Measurements from ENCODE around the gene TLR5. TPM values are rescaled to one million over a fixed set of nuclear protein-coding genes. Genes with fewer than 3 reads are reported as not detected.
"Not testable (repeated sequence)": the region's sequence is repeated elsewhere in the genome, so short reads cannot be mapped to it uniquely, and the experiment has no call there.

The TLR5 gene
- polyA plus RNA-seq, 2 donors: 3.5 to 4.7 TPM

- WGBS, 2 donors: 93 to 97% methylated on average over 3 of the region's 3 CpGs
- Histone ChIP-seq H3K27me3 (ENCODE audit: control insufficient read depth in 1 of 2, insufficient read depth in 2 of 2, low read length in 2 of 2) (no peaks in the 10 kb centered on the region), H3K27ac (ENCODE audit: low read depth in 2 of 2, low read length in 1 of 2) (peak overlapping the region; percentile 79 to 82), H3K36me3 (ENCODE audit: control insufficient read depth in 2 of 2, insufficient read depth in 2 of 2, low read length in 1 of 2) (no peaks in the 10 kb centered on the region), H3K9me3 (ENCODE audit: control insufficient read depth in 2 of 2, insufficient read depth in 1 of 2, low read depth in 1 of 2, low read length in 1 of 2) (no peaks in the 10 kb centered on the region), H3K4me3 (ENCODE audit: low read depth in 1 of 2, low read length in 2 of 2) (no peak overlapping the region), H3K4me1 (ENCODE audit: control insufficient read depth in 2 of 2, insufficient read depth in 2 of 2, low read length in 1 of 2) (peaks cover 0 to 2% of the 10 kb centered on the region in 2 donors)
Observed at GRCh38 chr1:223179280-223179679, 36.2 kb upstream of the TLR5 start.

- no peaks in the 10 kb centered on the region for H3K9me3 ChIP-seq (ENCODE audit: control insufficient read depth in 2 of 2, insufficient read depth in 1 of 2, low read depth in 1 of 2, low read length in 1 of 2)
- no peaks in the 10 kb centered on the region for H3K27me3 ChIP-seq (ENCODE audit: control insufficient read depth in 1 of 2, insufficient read depth in 2 of 2, low read length in 2 of 2)
- WGBS, 2 donors: 40 to 45% methylated on average over 5 of the region's 5 CpGs
- no peaks in the 10 kb centered on the region for H3K36me3 ChIP-seq (ENCODE audit: control insufficient read depth in 2 of 2, insufficient read depth in 2 of 2, low read length in 1 of 2)
- peak overlapping the region; percentile 61 to 93 for H3K27ac ChIP-seq (ENCODE audit: low read depth in 2 of 2, low read length in 1 of 2)
- H3K4me1 ChIP-seq (ENCODE audit: control insufficient read depth in 2 of 2, insufficient read depth in 2 of 2, low read length in 1 of 2): peaks cover 0 to 2% of the 10 kb centered on the region in 2 donors
- H3K4me3 ChIP-seq (ENCODE audit: low read depth in 1 of 2, low read length in 2 of 2): peak overlapping the region; percentile 7 to 42
Observed at GRCh38 chr1:223177681-223178080, 34.6 kb upstream of the TLR5 start.

- H3K9me3 ChIP-seq (ENCODE audit: control insufficient read depth in 2 of 2, insufficient read depth in 1 of 2, low read depth in 1 of 2, low read length in 1 of 2): no peaks in the 10 kb centered on the region
- H3K27ac ChIP-seq (ENCODE audit: low read depth in 2 of 2, low read length in 1 of 2): peak overlapping the region; percentile 59 to 93
- peaks cover 0 to 2% of the 10 kb centered on the region in 2 donors for H3K4me1 ChIP-seq (ENCODE audit: control insufficient read depth in 2 of 2, insufficient read depth in 2 of 2, low read length in 1 of 2)
Observed at GRCh38 chr1:223176437-223176836, 33.4 kb upstream of the TLR5 start.

GRCh38 chr1:223175633-223176032 is 32.6 kb upstream of the TLR5 start:
- 82 to 83% methylated on average over 3 of the region's 3 CpGs for WGBS, 2 donors
- H3K4me1 ChIP-seq (ENCODE audit: control insufficient read depth in 2 of 2, insufficient read depth in 2 of 2, low read length in 1 of 2): peaks cover 0 to 2% of the 10 kb centered on the region in 2 donors
- no peaks in the 10 kb centered on the region for H3K27me3 ChIP-seq (ENCODE audit: control insufficient read depth in 1 of 2, insufficient read depth in 2 of 2, low read length in 2 of 2)
- H3K9me3 ChIP-seq (ENCODE audit: control insufficient read depth in 2 of 2, insufficient read depth in 1 of 2, low read depth in 1 of 2, low read length in 1 of 2): no peaks in the 10 kb centered on the region
- H3K36me3 ChIP-seq (ENCODE audit: control insufficient read depth in 2 of 2, insufficient read depth in 2 of 2, low read length in 1 of 2): no peaks in the 10 kb centered on the region
- H3K27ac ChIP-seq (ENCODE audit: low read depth in 2 of 2, low read length in 1 of 2): peak overlapping the region; percentile 43 to 73
- no peak overlapping the region for H3K4me3 ChIP-seq (ENCODE audit: low read depth in 1 of 2, low read length in 2 of 2)

More at GRCh38 chr1:223176437-223176836, 33.4 kb upstream of the TLR5 start:
- Histone ChIP-seq H3K27me3 (ENCODE audit: control insufficient read depth in 1 of 2, insufficient read depth in 2 of 2, low read length in 2 of 2) (no peaks in the 10 kb centered on the region), H3K36me3 (ENCODE audit: control insufficient read depth in 2 of 2, insufficient read depth in 2 of 2, low read length in 1 of 2) (no peaks in the 10 kb centered on the region), H3K4me3 (ENCODE audit: low read depth in 1 of 2, low read length in 2 of 2) (peak overlapping the region in 1 of 2 donors; percentile 42)
- WGBS, 2 donors: 61 to 73% methylated on average over 3 of the region's 3 CpGs

- peak overlapping the region in 1 of 2 donors; percentile 30 for H3K27ac ChIP-seq (ENCODE audit: low read depth in 2 of 2, low read length in 1 of 2)
- 67 to 73% methylated on average over 4 of the region's 4 CpGs for WGBS, 2 donors
Observed at GRCh38 chr1:223175032-223175431, 32.0 kb upstream of the TLR5 start.

GRCh38 chr1:223169458-223169857 is 26.4 kb upstream of the TLR5 start:
- H3K27me3 ChIP-seq (ENCODE audit: control insufficient read depth in 1 of 2, insufficient read depth in 2 of 2, low read length in 2 of 2); H3K9me3 ChIP-seq (ENCODE audit: control insufficient read depth in 2 of 2, insufficient read depth in 1 of 2, low read depth in 1 of 2, low read length in 1 of 2); H3K36me3 ChIP-seq (ENCODE audit: control insufficient read depth in 2 of 2, insufficient read depth in 2 of 2, low read length in 1 of 2); H3K27ac ChIP-seq (ENCODE audit: low read depth in 2 of 2, low read length in 1 of 2); H3K4me3 ChIP-seq (ENCODE audit: low read depth in 1 of 2, low read length in 2 of 2); H3K4me1 ChIP-seq (ENCODE audit: control insufficient read depth in 2 of 2, insufficient read depth in 2 of 2, low read length in 1 of 2): not testable (repeated sequence)
- 84 to 92% methylated on average over 5 of the region's 5 CpGs for WGBS, 2 donors

More at GRCh38 chr1:223175032-223175431, 32.0 kb upstream of the TLR5 start:
- no peak overlapping the region for H3K4me3 ChIP-seq (ENCODE audit: low read depth in 1 of 2, low read length in 2 of 2)
- no peaks in the 10 kb centered on the region for H3K9me3 ChIP-seq (ENCODE audit: control insufficient read depth in 2 of 2, insufficient read depth in 1 of 2, low read depth in 1 of 2, low read length in 1 of 2)
- H3K36me3 ChIP-seq (ENCODE audit: control insufficient read depth in 2 of 2, insufficient read depth in 2 of 2, low read length in 1 of 2): no peaks in the 10 kb centered on the region
- H3K4me1 ChIP-seq (ENCODE audit: control insufficient read depth in 2 of 2, insufficient read depth in 2 of 2, low read length in 1 of 2): peaks cover 0 to 2% of the 10 kb centered on the region in 2 donors
- no peaks in the 10 kb centered on the region for H3K27me3 ChIP-seq (ENCODE audit: control insufficient read depth in 1 of 2, insufficient read depth in 2 of 2, low read length in 2 of 2)

GRCh38 chr1:223161321-223161720 is 18.3 kb upstream of the TLR5 start:
- Histone ChIP-seq H3K9me3 (ENCODE audit: control insufficient read depth in 2 of 2, insufficient read depth in 1 of 2, low read depth in 1 of 2, low read length in 1 of 2) (no peaks in the 10 kb centered on the region), H3K27ac (ENCODE audit: low read depth in 2 of 2, low read length in 1 of 2) (no peak overlapping the region), H3K27me3 (ENCODE audit: control insufficient read depth in 1 of 2, insufficient read depth in 2 of 2, low read length in 2 of 2) (no peaks in the 10 kb centered on the region), H3K4me1 (ENCODE audit: control insufficient read depth in 2 of 2, insufficient read depth in 2 of 2, low read length in 1 of 2) (no peaks in the 10 kb centered on the region), H3K4me3 (ENCODE audit: low read depth in 1 of 2, low read length in 2 of 2) (no peak overlapping the region), H3K36me3 (ENCODE audit: control insufficient read depth in 2 of 2, insufficient read depth in 2 of 2, low read length in 1 of 2) (no peaks in the 10 kb centered on the region)
- WGBS, 2 donors: 88 to 90% methylated on average over 3 of the region's 3 CpGs

GRCh38 chr1:223156343-223156742 is 13.3 kb upstream of the TLR5 start:
- Histone ChIP-seq H3K4me3 (ENCODE audit: low read depth in 1 of 2, low read length in 2 of 2) (no peak overlapping the region), H3K36me3 (ENCODE audit: control insufficient read depth in 2 of 2, insufficient read depth in 2 of 2, low read length in 1 of 2) (no peaks in the 10 kb centered on the region), H3K4me1 (ENCODE audit: control insufficient read depth in 2 of 2, insufficient read depth in 2 of 2, low read length in 1 of 2) (no peaks in the 10 kb centered on the region), H3K9me3 (ENCODE audit: control insufficient read depth in 2 of 2, insufficient read depth in 1 of 2, low read depth in 1 of 2, low read length in 1 of 2) (no peaks in the 10 kb centered on the region), H3K27me3 (ENCODE audit: control insufficient read depth in 1 of 2, insufficient read depth in 2 of 2, low read length in 2 of 2) (no peaks in the 10 kb centered on the region), H3K27ac (ENCODE audit: low read depth in 2 of 2, low read length in 1 of 2) (no peak overlapping the region)
- WGBS, 2 donors: 67 to 91% methylated on average over 2 of the region's 2 CpGs

GRCh38 chr1:223155153-223155552 is 12.1 kb upstream of the TLR5 start:
- H3K9me3 ChIP-seq (ENCODE audit: control insufficient read depth in 2 of 2, insufficient read depth in 1 of 2, low read depth in 1 of 2, low read length in 1 of 2): no peaks in the 10 kb centered on the region
- 57 to 63% methylated on average over 2 of the region's 2 CpGs for WGBS, 2 donors

More at GRCh38 chr1:223155153-223155552, 12.1 kb upstream of the TLR5 start:
- Histone ChIP-seq H3K27me3 (ENCODE audit: control insufficient read depth in 1 of 2, insufficient read depth in 2 of 2, low read length in 2 of 2) (no peaks in the 10 kb centered on the region), H3K4me1 (ENCODE audit: control insufficient read depth in 2 of 2, insufficient read depth in 2 of 2, low read length in 1 of 2) (no peaks in the 10 kb centered on the region), H3K4me3 (ENCODE audit: low read depth in 1 of 2, low read length in 2 of 2) (no peak overlapping the region), H3K27ac (ENCODE audit: low read depth in 2 of 2, low read length in 1 of 2) (no peak overlapping the region), H3K36me3 (ENCODE audit: control insufficient read depth in 2 of 2, insufficient read depth in 2 of 2, low read length in 1 of 2) (no peaks in the 10 kb centered on the region)

Data from esophagus (tissue), 2 donors.